GM12878 (cell line): ENCODE data around the gene IL16. TPM values are rescaled to one million over a fixed set of nuclear protein-coding genes. Genes with fewer than 3 reads are reported as not detected.

Source experiments
- ATF7 ChIP-seq: fragments of 450-650 bp; IDR thresholded peaks from 2 replicates; pipeline ENCODE4 v1.6.1; 2016; ENCODE audit warnings: low read depth, mild to moderate bottlenecking
- BHLHE40 ChIP-seq, 2 experiments: fragments of 450-650 bp in 1 of 2; IDR thresholded peaks; 2 replicates each; pipeline ENCODE4 v1.6.1; 2011 to 2017; ENCODE audit warnings: low read depth in 2 of 2, borderline replicate concordance in 1 of 2, improper control_type of control experiment in 1 of 2, low read length in 1 of 2, mild to moderate bottlenecking in 1 of 2
- CREB1 ChIP-seq: IDR thresholded peaks from 2 replicates; pipeline ENCODE4 v1.6.1; 2012; ENCODE audit warnings: low read depth, mild to moderate bottlenecking, inconsistent platforms
- DPF2 ChIP-seq: fragments of 450-650 bp; IDR thresholded peaks from 2 replicates; pipeline ENCODE4 v1.6.1; 2017; ENCODE audit warnings: mild to moderate bottlenecking
- GATAD2B ChIP-seq: fragments of 450-650 bp; conservative IDR thresholded peaks from 2 replicates; pipeline ENCODE4 v1.6.1; 2017; ENCODE audit warnings: low read depth, mild to moderate bottlenecking, moderate library complexity
- IRF4 ChIP-seq: IDR thresholded peaks from 2 replicates; pipeline ENCODE4 v1.6.1; 2011; ENCODE audit warnings: low read depth, low read length
- MXI1 ChIP-seq: fragments of 150-350 bp; IDR thresholded peaks from 2 replicates; pipeline ENCODE4 v1.6.1; 2011; ENCODE audit warnings: low read depth, mild to moderate bottlenecking, inconsistent platforms, low read length, improper control_type of control experiment
- NFYB ChIP-seq: IDR thresholded peaks from 2 replicates; pipeline ENCODE4 v1.6.1; 2011; ENCODE audit warnings: low read depth, mild to moderate bottlenecking, low read length, improper control_type of control experiment, moderate library complexity; ENCODE audit not compliant: insufficient read depth
- NKRF ChIP-seq: fragments of 450-650 bp; conservative IDR thresholded peaks from 2 replicates; pipeline ENCODE4 v1.6.1; 2017; ENCODE audit warnings: mild to moderate bottlenecking, moderate library complexity
- NR2F1 ChIP-seq: fragments of 450-650 bp; conservative IDR thresholded peaks from 2 replicates; pipeline ENCODE4 v1.6.1; 2017; ENCODE audit warnings: mild to moderate bottlenecking
- NRF1 ChIP-seq: conservative IDR thresholded peaks from 2 replicates; pipeline ENCODE4 v1.6.1; 2011; ENCODE audit warnings: mild to moderate bottlenecking, low read depth, low read length, improper control_type of control experiment
- PBX3 ChIP-seq: IDR thresholded peaks from 2 replicates; pipeline ENCODE4 v1.6.1; 2011; ENCODE audit warnings: mild to moderate bottlenecking, low read depth, low read length, moderate library complexity; ENCODE audit not compliant: insufficient replicate concordance
- PKNOX1 ChIP-seq: fragments of 450-650 bp; IDR thresholded peaks from 2 replicates; pipeline ENCODE4 v1.6.1; 2016; ENCODE audit warnings: mild to moderate bottlenecking
- PML ChIP-seq: IDR thresholded peaks from 2 replicates; pipeline ENCODE4 v1.6.1; 2012; ENCODE audit warnings: low read length, inconsistent platforms
- POLR2AphosphoS5 ChIP-seq: IDR thresholded peaks from 2 replicates; pipeline ENCODE4 v1.6.1; 2011; ENCODE audit warnings: mild to moderate bottlenecking, low read length, inconsistent platforms
- RAD21 ChIP-seq: IDR thresholded peaks from 2 replicates; pipeline ENCODE4 v1.6.1; 2011; ENCODE audit warnings: mild to moderate bottlenecking, low read depth, low read length, moderate library complexity; ENCODE audit not compliant: insufficient read depth
- RB1 ChIP-seq: fragments of 450-650 bp; formaldehyde crosslinking; IDR thresholded peaks from 2 replicates; pipeline ENCODE4 v1.6.1; 2017; ENCODE audit warnings: mild to moderate bottlenecking, borderline replicate concordance
- RELB ChIP-seq: fragments of 450-650 bp; IDR thresholded peaks from 2 replicates; pipeline ENCODE4 v1.6.1; 2017; ENCODE audit warnings: low read depth, mild to moderate bottlenecking, moderate library complexity
- SIN3A ChIP-seq: IDR thresholded peaks from 2 replicates; pipeline ENCODE4 v1.6.1; 2012; ENCODE audit warnings: low read depth, low read length, improper control_type of control experiment
- SMC3 ChIP-seq: IDR thresholded peaks from 2 replicates; pipeline ENCODE4 v1.6.1; 2011; ENCODE audit warnings: low read length, improper control_type of control experiment, borderline replicate concordance
- TCF3 ChIP-seq: IDR thresholded peaks from 2 replicates; pipeline ENCODE4 v1.6.1; 2012; ENCODE audit warnings: low read depth, mild to moderate bottlenecking, low read length, borderline replicate concordance; ENCODE audit not compliant: insufficient read depth
- ZNF217 ChIP-seq: fragments of 450-650 bp; IDR thresholded peaks from 2 replicates; pipeline ENCODE4 v1.6.1; 2017; ENCODE audit warnings: antibody characterized with exemption, mild to moderate bottlenecking
- polyA plus RNA-seq, 11 experiments: library from polyadenylated mRNA; depleted of rRNA in 4 of 11; unstranded in 6 of 11; stranded (reverse) in 5 of 11; fragments of >200 nt; fragmentation: Nextera tagmentation in 4 of 11; fragmentation: Illumina TruSeq in 1 of 11; extraction: Ambion mirVana in 4 of 11; extraction: Trizol in 1 of 11; gene quantifications; 1 replicate in 1 of 11; 2 replicates in 10 of 11; pipeline versions ENCODE4 v1.2.1 to v1.2.3, GENCODE V29; 2011 to 2016; ENCODE audit warnings: inconsistent platforms in 2 of 11, missing spikeins in 2 of 11, low read depth in 1 of 11
- total RNA-seq, 4 experiments: library from RNA; depleted of rRNA in 3 of 4; stranded (reverse); fragments of >200 nt in 3 of 4; fragmentation: Illumina TruSeq in 1 of 4; extraction: Trizol in 1 of 4; gene quantifications; 2 replicates each; pipeline versions ENCODE4 v1.2.1 to v1.2.3, GENCODE V29; 2013 to 2021

IL16 gene
- total and polyA plus RNA-seq, 10 of the 15 experiments (the other 5 are each of a cell fraction or from before 2014, with no cell fraction given), result 21.7 to 206 (median 44.5) TPM

GRCh38 chr15:81301815-81302399 lies 105.2 kb downstream of the IL16 start (continued):
- TF ChIP-seq RAD21, result peak; percentile 28; the same call in 1 of the 2 replicates
- peak; percentile 99 for TF ChIP-seq DPF2
- TF ChIP-seq NRF1, result no peak
- TF ChIP-seq ATF7, result peak; percentile 82
- TF ChIP-seq RELB, result peak; percentile 94
- no peak for TF ChIP-seq NFYB
- 0 out of 2 replicates have a peak, but pooled peaks have one; percentile 0 for TF ChIP-seq SMC3
- no peak; the same call in 1 of the 2 replicates for TF ChIP-seq POLR2AphosphoS5
- TF ChIP-seq PML, result no peak
- TF ChIP-seq RB1, result 0 out of 2 replicates have a peak, but pooled peaks have one; percentile 40
- no peak for TF ChIP-seq CREB1
- TF ChIP-seq GATAD2B, result peak; percentile 96
- TF ChIP-seq SIN3A, result peak; percentile 78
- peak; percentile 92 for TF ChIP-seq MXI1
- 0 out of 2 replicates have a peak, but pooled peaks have one; percentile 23 for TF ChIP-seq PKNOX1
- peak; percentile 85 for TF ChIP-seq NR2F1
- peak; percentile 59; the same call in 1 of the 2 replicates for TF ChIP-seq NKRF
- peak; percentile 84 to 89 for TF ChIP-seq BHLHE40 (IDR thresholded peaks at IDR 0.05; ENCODE audit: borderline replicate concordance in 1 of 2, low read depth in 2 of 2, low read length in 1 of 2)
- TF ChIP-seq ZNF217, result 0 out of 2 replicates have a peak, but pooled peaks have one; percentile 70
- peak; percentile 100 for TF ChIP-seq IRF4
- peak; percentile 62; the same call in 1 of the 2 replicates for TF ChIP-seq TCF3
- TF ChIP-seq PBX3, result no peak
